ES-I3 (cell line): Measurements from ENCODE around the gene ASIC2.

Source experiments
- H3K36me3 ChIP-seq: 2 replicates; pipeline ENCODE4 v1.6.1; 2013; ENCODE audit warnings: mild to moderate bottlenecking, low read length, control low read depth, moderate library complexity; ENCODE audit not compliant: insufficient read depth
- H3K4me1 ChIP-seq: 2 replicates; pipeline ENCODE4 v1.6.1; 2013; ENCODE audit warnings: mild to moderate bottlenecking, control low read depth, low read length; ENCODE audit not compliant: insufficient read depth
- H3K9ac ChIP-seq: 2 replicates; pipeline ENCODE4 v1.6.1; 2013; ENCODE audit warnings: low read depth, mild to moderate bottlenecking, low read length, moderate library complexity
- H3K9me3 ChIP-seq: 2 replicates; pipeline ENCODE4 v1.6.1; 2013; ENCODE audit warnings: mild to moderate bottlenecking, low read length, moderate library complexity; ENCODE audit not compliant: control insufficient read depth, insufficient read depth

ASIC2 gene

GRCh38 chr17:33292981-33293867 lies at the start of gene ASIC2:
TSS of gene ASIC2 (minus strand) at chr17:33293295.
- Histone ChIP-seq H3K9me3 (no peaks in the 10 kb centered on the region), H3K36me3 (no peaks in the 10 kb centered on the region), H3K4me1 (no peaks in the 10 kb centered on the region), H3K9ac (peak within 1 kb of the TSS; percentile 54; the same call in 1 of the 2 replicates)

DNA sequence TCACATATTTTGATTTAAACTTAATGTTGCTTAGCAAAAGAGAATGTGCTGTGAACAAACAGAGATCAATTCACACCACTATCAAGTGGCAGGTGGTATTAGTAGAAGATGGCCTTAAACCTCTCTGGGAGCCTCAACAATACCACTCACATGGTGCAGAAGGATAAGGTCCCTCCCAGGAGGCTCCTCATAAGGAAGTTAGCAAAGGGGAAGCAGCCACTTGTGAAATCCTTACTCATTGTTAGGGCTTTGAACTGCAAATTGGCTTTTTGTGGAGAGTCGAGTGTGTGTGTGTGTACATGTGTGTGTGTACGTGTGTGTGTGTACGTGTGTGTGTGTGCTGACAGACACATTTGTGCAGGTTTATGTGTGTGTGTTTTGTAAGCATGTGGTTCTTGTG lies 48.9 kb upstream of the ASIC2 start:
- Histone ChIP-seq H3K4me1 (peaks cover 18% of the 10 kb centered on the region), H3K9ac (no peak overlapping the region), H3K9me3 (no peaks in the 10 kb centered on the region), H3K36me3 (no peaks in the 10 kb centered on the region)

- H3K4me1 ChIP-seq, result no peaks in the 10 kb centered on the region
- no peak overlapping the region for H3K9ac ChIP-seq
- no peaks in the 10 kb centered on the region for H3K9me3 ChIP-seq
- H3K36me3 ChIP-seq, result no peaks in the 10 kb centered on the region
These were observed 45.1 kb upstream of the ASIC2 start for GRCh38 chr17:33338242-33338641.

DNA sequence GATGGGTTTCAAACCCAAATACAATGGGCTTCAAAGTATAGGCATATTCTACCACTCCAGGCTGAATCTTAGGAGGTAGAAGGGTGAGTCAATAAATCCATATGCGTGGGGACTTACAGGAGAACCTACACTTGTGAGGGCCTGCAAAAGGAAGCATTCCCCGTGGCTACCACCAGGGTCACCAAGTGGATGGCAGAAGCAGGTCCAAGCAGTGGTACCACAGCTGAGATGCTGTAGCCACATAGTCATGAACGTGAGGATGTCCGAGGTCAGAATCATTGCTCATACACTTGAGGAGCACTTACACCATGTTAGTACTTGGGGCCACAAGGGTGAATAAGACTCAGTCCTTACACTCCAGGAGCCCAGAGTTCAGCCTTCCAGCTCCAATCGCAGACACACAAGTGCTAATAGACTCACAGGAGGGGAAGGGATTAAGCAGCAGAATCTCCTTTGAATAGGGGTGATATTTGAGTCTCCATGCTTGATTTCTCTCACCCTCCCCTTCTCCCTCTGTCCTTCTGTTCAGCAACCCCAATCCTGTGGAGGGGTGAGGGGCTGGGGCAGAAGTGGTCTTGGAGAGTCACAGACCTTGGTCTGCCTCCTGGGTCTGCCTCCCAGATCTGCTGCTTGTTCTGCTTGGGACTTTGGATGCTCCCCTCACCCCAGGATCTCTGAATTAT lies 42.5 kb upstream of the ASIC2 start:
- H3K9ac ChIP-seq, result no peak overlapping the region
- no peaks in the 10 kb centered on the region for H3K4me1 ChIP-seq
- no peaks in the 10 kb centered on the region for H3K36me3 ChIP-seq
- H3K9me3 ChIP-seq, result no peaks in the 10 kb centered on the region

DNA sequence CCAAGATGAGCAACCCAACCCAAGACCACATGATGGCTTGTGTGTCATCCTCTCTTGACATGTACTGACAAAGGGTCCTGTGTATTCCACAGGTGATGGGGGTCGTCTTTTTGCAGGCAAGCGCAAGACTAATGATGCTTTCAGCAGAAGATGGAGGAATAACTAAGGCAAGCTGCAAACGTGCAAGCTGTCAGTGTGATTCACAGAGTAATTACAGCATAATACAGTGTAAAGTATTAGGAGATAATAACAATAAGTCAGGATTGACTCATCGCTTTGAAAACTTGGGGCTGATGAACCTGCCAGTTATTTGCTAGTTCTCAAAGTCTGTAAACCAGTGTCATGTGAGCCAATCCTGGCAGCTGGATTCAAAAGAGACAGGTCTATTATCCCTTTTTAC lies 41.6 kb upstream of the ASIC2 start:
- H3K9me3 ChIP-seq, result no peaks in the 10 kb centered on the region
- no peaks in the 10 kb centered on the region for H3K36me3 ChIP-seq
- H3K4me1 ChIP-seq, result no peaks in the 10 kb centered on the region
- no peak overlapping the region for H3K9ac ChIP-seq

GRCh38 chr17:33330877-33331276 lies 37.8 kb upstream of the ASIC2 start:
- no peaks in the 10 kb centered on the region for H3K36me3 ChIP-seq
- H3K4me1 ChIP-seq, result no peaks in the 10 kb centered on the region
- H3K9me3 ChIP-seq, result no peaks in the 10 kb centered on the region
- H3K9ac ChIP-seq, result no peak overlapping the region

DNA sequence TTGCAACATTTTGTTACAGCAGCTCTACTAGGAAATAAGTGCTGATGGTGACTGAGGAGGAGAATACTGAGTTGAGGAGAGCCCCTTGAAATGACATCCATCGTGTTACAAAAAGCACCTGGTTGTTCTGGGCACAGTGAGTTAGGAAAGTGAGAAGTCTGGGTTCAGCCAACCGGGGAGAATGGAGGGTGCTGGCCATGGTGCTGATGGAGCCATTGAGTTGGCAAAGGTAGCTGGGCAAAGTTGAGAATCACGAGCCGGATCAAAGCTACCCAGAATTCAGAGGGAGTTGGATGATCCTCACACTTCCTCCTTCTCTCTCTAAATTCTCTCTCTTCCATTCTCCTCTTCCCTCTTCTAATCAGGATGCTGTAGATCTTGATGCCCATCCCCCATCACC lies 35.0 kb upstream of the ASIC2 start:
- Histone ChIP-seq H3K9ac (no peak overlapping the region), H3K4me1 (no peaks in the 10 kb centered on the region), H3K36me3 (no peaks in the 10 kb centered on the region), H3K9me3 (no peaks in the 10 kb centered on the region)

GRCh38 chr17:33324736-33325135 lies 31.6 kb upstream of the ASIC2 start:
- Histone ChIP-seq H3K4me1 (no peaks in the 10 kb centered on the region), H3K9ac (no peak overlapping the region), H3K9me3 (no peaks in the 10 kb centered on the region), H3K36me3 (no peaks in the 10 kb centered on the region)

- H3K36me3 ChIP-seq, result no peaks in the 10 kb centered on the region
- H3K9me3 ChIP-seq, result no peaks in the 10 kb centered on the region
- no peaks in the 10 kb centered on the region for H3K4me1 ChIP-seq
- no peak overlapping the region for H3K9ac ChIP-seq
These were observed 29.0 kb upstream of the ASIC2 start for GRCh38 chr17:33322063-33322462.

- no peaks in the 10 kb centered on the region for H3K9me3 ChIP-seq
- H3K4me1 ChIP-seq, result no peaks in the 10 kb centered on the region
- no peaks in the 10 kb centered on the region for H3K36me3 ChIP-seq
- no peak overlapping the region for H3K9ac ChIP-seq
These were observed 25.1 kb upstream of the ASIC2 start for GRCh38 chr17:33318241-33318640.

GRCh38 chr17:33316746-33317145 lies 23.7 kb upstream of the ASIC2 start:
- H3K36me3 ChIP-seq, result no peaks in the 10 kb centered on the region
- no peak overlapping the region for H3K9ac ChIP-seq
- H3K9me3 ChIP-seq, result no peaks in the 10 kb centered on the region
- no peaks in the 10 kb centered on the region for H3K4me1 ChIP-seq

- H3K9ac ChIP-seq, result no peak overlapping the region
- H3K4me1 ChIP-seq, result no peaks in the 10 kb centered on the region
- no peaks in the 10 kb centered on the region for H3K9me3 ChIP-seq
- no peaks in the 10 kb centered on the region for H3K36me3 ChIP-seq
These were observed 17.2 kb upstream of the ASIC2 start for GRCh38 chr17:33310296-33310695.

GRCh38 chr17:33303254-33303653 lies 10.2 kb upstream of the ASIC2 start:
- no peaks in the 10 kb centered on the region for H3K4me1 ChIP-seq
- no peak overlapping the region for H3K9ac ChIP-seq
- no peaks in the 10 kb centered on the region for H3K36me3 ChIP-seq
- H3K9me3 ChIP-seq, result no peaks in the 10 kb centered on the region

- Histone ChIP-seq H3K9me3 (no peaks in the 10 kb centered on the region), H3K4me1 (no peaks in the 10 kb centered on the region), H3K9ac (no peak overlapping the region), H3K36me3 (no peaks in the 10 kb centered on the region)
These were observed 9.3 kb upstream of the ASIC2 start for GRCh38 chr17:33302394-33302793.

GRCh38 chr17:33300241-33300640 lies 7.1 kb upstream of the ASIC2 start:
- H3K9ac ChIP-seq, result no peak overlapping the region
- no peaks in the 10 kb centered on the region for H3K36me3 ChIP-seq
- no peaks in the 10 kb centered on the region for H3K9me3 ChIP-seq
- H3K4me1 ChIP-seq, result no peaks in the 10 kb centered on the region
